GM23338 (cell line): ENCODE measurements around the gene DOLPP1. TPM values are rescaled to one million over a fixed set of nuclear protein-coding genes. Genes with fewer than 3 reads are reported as not detected.

Experiments
- ATAC-seq: fragments of 200-7000 bp; cut with Tn5 transposase; 3 replicates; pipeline ENCODE4 v1.9.1; 2020
- DNase-seq: peaks from one replicate; pipeline ENCODE4 v3.0.0-alpha.2; 2015; ENCODE audit warnings: low spot score
- H2AFZ ChIP-seq: fragments of 200-600 bp; sonication (generic); 2 replicates; pipeline ENCODE4 v1.8.0; 2016; ENCODE audit warnings: antibody characterized with exemption, mild to moderate bottlenecking, moderate library complexity
- H3F3A ChIP-seq: fragments of 200-600 bp; sonication (generic); replicated peaks from 2 replicates; pipeline ENCODE4 v1.8.0; 2017; ENCODE audit warnings: antibody characterized with exemption, mixed run types, low read depth
- H3K27ac ChIP-seq: fragments of 200-600 bp; sonication (generic); 2 replicates; pipeline ENCODE4 v1.6.1; 2016; ENCODE audit warnings: low read depth
- H3K27me3 ChIP-seq: fragments of 200-600 bp; sonication (generic); 2 replicates; pipeline ENCODE4 v1.8.0; 2016; ENCODE audit warnings: mild to moderate bottlenecking, mixed run types, moderate library complexity; ENCODE audit not compliant: insufficient read depth
- H3K36me3 ChIP-seq: fragments of 200-600 bp; sonication (generic); 2 replicates; pipeline ENCODE4 v1.8.0; 2016; ENCODE audit warnings: mild to moderate bottlenecking; ENCODE audit not compliant: insufficient read depth
- H3K4me1 ChIP-seq: fragments of 200-600 bp; sonication (generic); 2 replicates; pipeline ENCODE4 v1.8.0; 2016; ENCODE audit warnings: mild to moderate bottlenecking, moderate library complexity; ENCODE audit not compliant: insufficient read depth
- H3K4me2 ChIP-seq: fragments of 200-600 bp; sonication (generic); 2 replicates; pipeline ENCODE4 v1.7.1; 2017; ENCODE audit warnings: mixed run types
- H3K4me3 ChIP-seq: fragments of 200-600 bp; sonication (generic); 2 replicates; pipeline ENCODE4 v1.6.1; 2016; ENCODE audit warnings: mixed run types
- H3K79me2 ChIP-seq: fragments of 200-600 bp; sonication (generic); replicated peaks from 2 replicates; pipeline ENCODE4 v1.8.0; 2017; ENCODE audit warnings: mild to moderate bottlenecking; ENCODE audit not compliant: insufficient read depth
- H3K9me2 ChIP-seq: fragments of 200-600 bp; sonication (generic); 2 replicates; pipeline ENCODE4 v1.8.0; 2017; ENCODE audit not compliant: insufficient read depth
- H4K20me1 ChIP-seq: fragments of 200-600 bp; sonication (generic); replicated peaks from 2 replicates; pipeline ENCODE4 v1.8.0; 2017; ENCODE audit warnings: mild to moderate bottlenecking; ENCODE audit not compliant: insufficient read depth
- H3K27ac Mint-ChIP-seq: 2 replicates; pipeline ENCODE4 v1.8.0; 2020; ENCODE audit warnings: inconsistent platforms, mild to moderate bottlenecking, moderate library complexity, mixed read lengths
- H3K27me3 Mint-ChIP-seq: 3 replicates; pipeline ENCODE4 v1.8.0; 2022; ENCODE audit warnings: low read depth, mild to moderate bottlenecking, moderate library complexity, mixed read lengths, inconsistent platforms; ENCODE audit not compliant: insufficient read depth, poor library complexity
- H3K36me3 Mint-ChIP-seq: 3 replicates; pipeline ENCODE4 v1.8.0; 2021; ENCODE audit warnings: low read depth, mild to moderate bottlenecking, inconsistent platforms, moderate library complexity, mixed read lengths
- H3K4me1 Mint-ChIP-seq: 3 replicates; pipeline ENCODE4 v1.8.0; 2020; ENCODE audit warnings: mild to moderate bottlenecking, inconsistent platforms, mixed read lengths
- H3K4me3 Mint-ChIP-seq: 3 replicates; pipeline ENCODE4 v1.8.0; 2021; ENCODE audit warnings: moderate library complexity, mild to moderate bottlenecking, inconsistent platforms, mixed read lengths
- H3K9me3 Mint-ChIP-seq: 3 replicates; pipeline ENCODE4 v1.8.0; 2020; ENCODE audit warnings: moderate library complexity, mild to moderate bottlenecking, inconsistent platforms, mixed read lengths
- ETS1 ChIP-seq: IDR thresholded peaks from 2 replicates; pipeline ENCODE4 v1.6.1; 2016; ENCODE audit warnings: antibody characterized with exemption
- EZH2 ChIP-seq: fragments of 200-600 bp; sonication (generic); IDR thresholded peaks from one replicate; pipeline ENCODE4 v1.8.0; 2017; ENCODE audit warnings: antibody characterized with exemption, mild to moderate bottlenecking, low read depth; ENCODE audit not compliant: unreplicated experiment
- POLR2AphosphoS5 ChIP-seq: IDR thresholded peaks from 2 replicates; pipeline ENCODE4 v1.6.1; 2016; ENCODE audit warnings: antibody characterized with exemption, low read depth
- STAT1 ChIP-seq: IDR thresholded peaks from one replicate; pipeline ENCODE4 v1.6.1; 2016; ENCODE audit warnings: antibody characterized with exemption; ENCODE audit not compliant: unreplicated experiment
- ZNF114 ChIP-seq: fragments of 250-450 bp; sonication (Bioruptor Pico); IDR thresholded peaks from 2 replicates; pipeline ENCODE4 v1.5.0; 2020; ENCODE audit warnings: mild to moderate bottlenecking, moderate library complexity
- polyA plus RNA-seq: library from polyadenylated mRNA; unstranded; fragments of >200 nt; fragmentation: Nextera tagmentation; extraction: Ambion mirVana; gene quantifications from 2 replicates; pipeline ENCODE4 v1.2.1, GENCODE V29; 2016
- total RNA-seq: library from RNA; depleted of rRNA; stranded (reverse); fragments of >200 nt; shearing (Covaris generic); gene quantifications from 2 replicates; pipeline ENCODE4 v1.2.3, GENCODE V29; 2014
- TF ChIP-seq, protein P1 (sequence below): IDR thresholded peaks from one replicate; pipeline ENCODE4 v1.6.1; 2018; ENCODE audit warnings: antibody characterized with exemption; ENCODE audit not compliant: unreplicated experiment

DOLPP1 gene
- total and polyA plus RNA-seq, 2 experiments from 2014 or later = 23.3 to 31.9 TPM

GRCh38 chr9:129074106-129074505 is 6.8 kb upstream of the DOLPP1 start:
- Histone ChIP-seq H3K4me1 (peaks cover 26% of the 10 kb centered on the region), H3F3A (0 out of 2 replicates have a peak, but pooled peaks cover 6% of the 10 kb centered on the region), H3K27ac (0 out of 2 replicates have a peak overlapping the region, but pooled peaks have one; percentile 36), H3K4me2 (no peak overlapping the region), H3K79me2 (peaks cover 3% of the 10 kb centered on the region; the same call in 1 of the 2 replicates), H3K36me3 (no peaks in the 10 kb centered on the region), H2AFZ (no peak overlapping the region), H3K4me3 (no peak overlapping the region), H4K20me1 (no peaks in the 10 kb centered on the region), H3K9me2 (no peaks in the 10 kb centered on the region), H3K27me3 (no peaks in the 10 kb centered on the region)
- H3K36me3 Mint-ChIP-seq = no peaks in the 10 kb centered on the region; the same call in 2 of the 3 replicates
- DNase-seq (no peak), ATAC-seq (no peak)
- peaks cover 7% of the 10 kb centered on the region for H3K27me3 Mint-ChIP-seq
- H3K9me3 Mint-ChIP-seq = no peaks in the 10 kb centered on the region; the same call in 2 of the 3 replicates
- no peak for TF ChIP-seq STAT1
- TF ChIP-seq, protein P1, sequence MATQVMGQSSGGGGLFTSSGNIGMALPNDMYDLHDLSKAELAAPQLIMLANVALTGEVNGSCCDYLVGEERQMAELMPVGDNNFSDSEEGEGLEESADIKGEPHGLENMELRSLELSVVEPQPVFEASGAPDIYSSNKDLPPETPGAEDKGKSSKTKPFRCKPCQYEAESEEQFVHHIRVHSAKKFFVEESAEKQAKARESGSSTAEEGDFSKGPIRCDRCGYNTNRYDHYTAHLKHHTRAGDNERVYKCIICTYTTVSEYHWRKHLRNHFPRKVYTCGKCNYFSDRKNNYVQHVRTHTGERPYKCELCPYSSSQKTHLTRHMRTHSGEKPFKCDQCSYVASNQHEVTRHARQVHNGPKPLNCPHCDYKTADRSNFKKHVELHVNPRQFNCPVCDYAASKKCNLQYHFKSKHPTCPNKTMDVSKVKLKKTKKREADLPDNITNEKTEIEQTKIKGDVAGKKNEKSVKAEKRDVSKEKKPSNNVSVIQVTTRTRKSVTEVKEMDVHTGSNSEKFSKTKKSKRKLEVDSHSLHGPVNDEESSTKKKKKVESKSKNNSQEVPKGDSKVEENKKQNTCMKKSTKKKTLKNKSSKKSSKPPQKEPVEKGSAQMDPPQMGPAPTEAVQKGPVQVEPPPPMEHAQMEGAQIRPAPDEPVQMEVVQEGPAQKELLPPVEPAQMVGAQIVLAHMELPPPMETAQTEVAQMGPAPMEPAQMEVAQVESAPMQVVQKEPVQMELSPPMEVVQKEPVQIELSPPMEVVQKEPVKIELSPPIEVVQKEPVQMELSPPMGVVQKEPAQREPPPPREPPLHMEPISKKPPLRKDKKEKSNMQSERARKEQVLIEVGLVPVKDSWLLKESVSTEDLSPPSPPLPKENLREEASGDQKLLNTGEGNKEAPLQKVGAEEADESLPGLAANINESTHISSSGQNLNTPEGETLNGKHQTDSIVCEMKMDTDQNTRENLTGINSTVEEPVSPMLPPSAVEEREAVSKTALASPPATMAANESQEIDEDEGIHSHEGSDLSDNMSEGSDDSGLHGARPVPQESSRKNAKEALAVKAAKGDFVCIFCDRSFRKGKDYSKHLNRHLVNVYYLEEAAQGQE = no peak
- H3K4me3 Mint-ChIP-seq = no peak overlapping the region
- no peak overlapping the region for H3K27ac Mint-ChIP-seq
- H3K4me1 Mint-ChIP-seq = peaks cover 26% of the 10 kb centered on the region

- peaks cover 11% of the 10 kb centered on the region for H3K79me2 ChIP-seq
- peaks cover 22% of the 10 kb centered on the region for H3K4me1 Mint-ChIP-seq
- no peak overlapping the region for H3K27ac Mint-ChIP-seq
- no peak overlapping the region for H2AFZ ChIP-seq
- H3K36me3 ChIP-seq = no peaks in the 10 kb centered on the region
- H3K4me2 ChIP-seq = no peak overlapping the region
- no peaks in the 10 kb centered on the region for H3K9me3 Mint-ChIP-seq
- DNase-seq (no peak), ATAC-seq (no peak)
- no peak overlapping the region for H3K4me3 ChIP-seq
- H3K27ac ChIP-seq = no peak overlapping the region
- H3K9me2 ChIP-seq = no peaks in the 10 kb centered on the region
- H3K27me3 ChIP-seq = no peaks in the 10 kb centered on the region
- no peaks in the 10 kb centered on the region; the same call in 2 of the 3 replicates for H3K36me3 Mint-ChIP-seq
- peaks cover 12% of the 10 kb centered on the region for H3K27me3 Mint-ChIP-seq
- H3F3A ChIP-seq = 0 out of 2 replicates have a peak, but pooled peaks cover 6% of the 10 kb centered on the region
- H3K4me3 Mint-ChIP-seq = no peak overlapping the region
- H4K20me1 ChIP-seq = no peaks in the 10 kb centered on the region
- peaks cover 18% of the 10 kb centered on the region for H3K4me1 ChIP-seq
- TF ChIP-seq ETS1 (no peak), EZH2 (no peak), POLR2AphosphoS5 (no peak), ZNF114 (CRISPR knock-in tag) (no peak)
- TF ChIP-seq, protein P1 = no peak
These were observed 4.8 kb upstream of the DOLPP1 start for GRCh38 chr9:129075996-129076639.
